ENCODE measurements around the gene ZNF23. TPM values are rescaled to one million over a fixed set of nuclear protein-coding genes. Genes with fewer than 3 reads are reported as not detected.

The ZNF23 gene
- total and polyA plus RNA-seq, 2 donors from 2014 or later = 7.3 to 9.9 TPM

GRCh38 chr16:71421911-71422310 lies 40.1 kb downstream of the ZNF23 start:
- FAIRE-seq (no peak), DNase-seq (no peak)
- H3K27me3 ChIP-seq (ENCODE audit: control insufficient read depth, insufficient read depth, low read length) = no peaks in the 10 kb centered on the region
- no peaks in the 10 kb centered on the region for H3K36me3 ChIP-seq (ENCODE audit: control insufficient read depth in 2 of 3, insufficient read depth in 3 of 3, low read length in 3 of 3)
- intact Hi-C loops (cut with DNase I) = no loop called here
- H3K9ac ChIP-seq (ENCODE audit: low read length in 3 of 3) = no peak overlapping the region
- TF ChIP-seq, protein P1, sequence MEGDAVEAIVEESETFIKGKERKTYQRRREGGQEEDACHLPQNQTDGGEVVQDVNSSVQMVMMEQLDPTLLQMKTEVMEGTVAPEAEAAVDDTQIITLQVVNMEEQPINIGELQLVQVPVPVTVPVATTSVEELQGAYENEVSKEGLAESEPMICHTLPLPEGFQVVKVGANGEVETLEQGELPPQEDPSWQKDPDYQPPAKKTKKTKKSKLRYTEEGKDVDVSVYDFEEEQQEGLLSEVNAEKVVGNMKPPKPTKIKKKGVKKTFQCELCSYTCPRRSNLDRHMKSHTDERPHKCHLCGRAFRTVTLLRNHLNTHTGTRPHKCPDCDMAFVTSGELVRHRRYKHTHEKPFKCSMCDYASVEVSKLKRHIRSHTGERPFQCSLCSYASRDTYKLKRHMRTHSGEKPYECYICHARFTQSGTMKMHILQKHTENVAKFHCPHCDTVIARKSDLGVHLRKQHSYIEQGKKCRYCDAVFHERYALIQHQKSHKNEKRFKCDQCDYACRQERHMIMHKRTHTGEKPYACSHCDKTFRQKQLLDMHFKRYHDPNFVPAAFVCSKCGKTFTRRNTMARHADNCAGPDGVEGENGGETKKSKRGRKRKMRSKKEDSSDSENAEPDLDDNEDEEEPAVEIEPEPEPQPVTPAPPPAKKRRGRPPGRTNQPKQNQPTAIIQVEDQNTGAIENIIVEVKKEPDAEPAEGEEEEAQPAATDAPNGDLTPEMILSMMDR (IDR thresholded peaks at IDR 0.05; ENCODE audit: borderline replicate concordance, extremely low read depth, insufficient read depth) = no peak
- no peaks in the 10 kb centered on the region for H3K4me1 ChIP-seq (ENCODE audit: control insufficient read depth in 2 of 3, insufficient read depth in 2 of 3, low read depth in 1 of 3, low read length in 3 of 3)
- H3K27ac ChIP-seq (ENCODE audit: low read depth in 2 of 2, low read length in 2 of 2) = no peak overlapping the region
- H3K9me3 ChIP-seq (ENCODE audit: control insufficient read depth in 2 of 3, insufficient read depth in 1 of 3, low read length in 3 of 3) = no peaks in the 10 kb centered on the region
- H3K4me3 ChIP-seq (ENCODE audit: low read length in 3 of 3) = no peak overlapping the region

DNA sequence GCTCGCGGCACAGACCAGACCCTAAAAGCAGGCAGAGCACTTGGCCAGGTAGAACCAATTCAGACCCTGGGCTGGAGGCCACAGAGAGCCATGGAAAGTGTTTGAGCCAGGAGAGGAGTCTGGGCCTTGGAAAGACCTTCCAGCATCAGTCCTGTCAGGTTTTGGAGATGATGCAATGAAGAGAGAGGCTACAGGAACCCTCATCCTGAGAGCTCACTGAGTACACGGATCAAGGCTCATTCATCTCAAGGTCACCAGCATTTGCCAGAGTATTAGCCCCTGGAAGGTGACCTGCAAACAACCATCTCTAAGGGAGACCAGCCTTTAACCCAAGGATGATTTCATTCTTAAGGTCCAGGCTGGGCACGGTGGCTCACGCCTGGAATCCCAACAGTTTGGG lies 48.0 kb downstream of the ZNF23 start:
- Histone ChIP-seq H3K9me3 (ENCODE audit: control insufficient read depth in 2 of 3, insufficient read depth in 1 of 3, low read length in 3 of 3) (no peaks in the 10 kb centered on the region), H3K27me3 (ENCODE audit: control insufficient read depth, insufficient read depth, low read length) (no peaks in the 10 kb centered on the region), H3K4me3 (ENCODE audit: low read length in 3 of 3) (no peak overlapping the region), H3K27ac (ENCODE audit: low read depth in 2 of 2, low read length in 2 of 2) (no peak overlapping the region), H3K36me3 (ENCODE audit: control insufficient read depth in 2 of 3, insufficient read depth in 3 of 3, low read length in 3 of 3) (no peaks in the 10 kb centered on the region), H3K4me1 (ENCODE audit: control insufficient read depth in 2 of 3, insufficient read depth in 2 of 3, low read depth in 1 of 3, low read length in 3 of 3) (no peaks in the 10 kb centered on the region), H3K9ac (ENCODE audit: low read length in 3 of 3) (no peak overlapping the region)
- intact Hi-C loops (cut with DNase I) = loop anchor here (5.0 kb wide), 2 partner anchors 88 to 198 kb away; no protein-coding TSS in a partner anchor
- DNase-seq = no peak
- no peak for FAIRE-seq
- TF ChIP-seq, protein P1 (IDR thresholded peaks at IDR 0.05; ENCODE audit: borderline replicate concordance, extremely low read depth, insufficient read depth) = no peak

DNA sequence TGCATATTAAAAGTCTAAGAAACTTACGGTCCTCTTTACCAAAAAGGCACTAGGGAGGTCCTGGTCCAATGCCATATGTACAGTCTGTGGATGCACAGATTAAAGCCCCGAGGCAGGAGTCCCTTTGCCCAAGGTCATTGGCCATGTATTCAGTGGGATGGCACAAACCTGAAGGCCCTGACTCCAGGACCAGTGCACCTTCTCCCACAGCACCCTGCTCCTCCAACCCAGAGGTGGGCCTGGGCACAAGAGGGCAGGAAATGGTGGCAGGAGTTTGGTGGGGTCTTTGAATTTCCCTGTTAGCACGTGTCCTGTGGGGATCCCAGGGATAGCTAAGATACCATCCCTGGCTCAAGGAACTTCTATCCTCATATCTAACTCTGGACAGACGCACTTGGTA lies 48.7 kb downstream of the ZNF23 start:
- Histone ChIP-seq H3K27me3 (ENCODE audit: control insufficient read depth, insufficient read depth, low read length) (no peaks in the 10 kb centered on the region), H3K9me3 (ENCODE audit: control insufficient read depth in 2 of 3, insufficient read depth in 1 of 3, low read length in 3 of 3) (no peaks in the 10 kb centered on the region), H3K36me3 (ENCODE audit: control insufficient read depth in 2 of 3, insufficient read depth in 3 of 3, low read length in 3 of 3) (no peaks in the 10 kb centered on the region), H3K4me1 (ENCODE audit: control insufficient read depth in 2 of 3, insufficient read depth in 2 of 3, low read depth in 1 of 3, low read length in 3 of 3) (no peaks in the 10 kb centered on the region), H3K4me3 (ENCODE audit: low read length in 3 of 3) (no peak overlapping the region), H3K9ac (ENCODE audit: low read length in 3 of 3) (no peak overlapping the region), H3K27ac (ENCODE audit: low read depth in 2 of 2, low read length in 2 of 2) (no peak overlapping the region)
- FAIRE-seq (no peak), DNase-seq (no peak)
- intact Hi-C loops (cut with DNase I) = loop anchor here (5.0 kb wide), 2 partner anchors 89 to 199 kb away; no protein-coding TSS in a partner anchor
- TF ChIP-seq, protein P1 (IDR thresholded peaks at IDR 0.05; ENCODE audit: borderline replicate concordance, extremely low read depth, insufficient read depth) = no peak
